Progenitor cell of endocrine pancreas (in vitro differentiated cells): ENCODE data around the gene TYSND1. TPM values are rescaled to one million over a fixed set of nuclear protein-coding genes. Genes with fewer than 3 reads are reported as not detected.
A peak's percentile ranks its signal among the peaks of the same experiment; 100 is the strongest.
"Not testable (repeated sequence)": the region's sequence is repeated elsewhere in the genome, so short reads cannot be mapped to it uniquely, and the experiment has no call there.

Experiments
- DNase-seq: peaks from one replicate; pipeline ENCODE4 v3.0.0; 2021; ENCODE audit warnings: low spot score; ENCODE audit not compliant: unreplicated experiment
- H3K27ac Mint-ChIP-seq: 2 replicates; pipeline ENCODE4 v1.8.0; 2021; ENCODE audit warnings: mild to moderate bottlenecking, moderate library complexity, mixed read lengths
- H3K27me3 Mint-ChIP-seq: 2 replicates; pipeline ENCODE4 v1.8.0; 2021; ENCODE audit warnings: mixed read lengths
- H3K36me3 Mint-ChIP-seq: 2 replicates; pipeline ENCODE4 v1.8.0; 2022; ENCODE audit warnings: mixed read lengths; ENCODE audit not compliant: insufficient read depth
- H3K4me1 Mint-ChIP-seq: 2 replicates; pipeline ENCODE4 v1.8.0; 2021; ENCODE audit warnings: low read depth, mixed read lengths
- H3K4me3 Mint-ChIP-seq: 2 replicates; pipeline ENCODE4 v1.8.0; 2021; ENCODE audit warnings: low read depth, mild to moderate bottlenecking, moderate library complexity, mixed read lengths
- H3K9me3 Mint-ChIP-seq: 2 replicates; pipeline ENCODE4 v1.8.0; 2021; ENCODE audit warnings: low read depth, mixed read lengths
- total RNA-seq: library from RNA; stranded (reverse); gene quantifications from 2 replicates; pipeline ENCODE4 v1.2.1, GENCODE V29; 2021
- TF ChIP-seq, protein P1 (sequence below): fragments of 200-600 bp; sonication (generic); IDR thresholded peaks from one replicate; pipeline ENCODE4 v1.5.0; 2021; ENCODE audit warnings: antibody characterized with exemption, mild to moderate bottlenecking; ENCODE audit not compliant: unreplicated experiment

TYSND1 gene
- total RNA-seq, 1 donor from 2014 or later = 12.6 TPM

DNA sequence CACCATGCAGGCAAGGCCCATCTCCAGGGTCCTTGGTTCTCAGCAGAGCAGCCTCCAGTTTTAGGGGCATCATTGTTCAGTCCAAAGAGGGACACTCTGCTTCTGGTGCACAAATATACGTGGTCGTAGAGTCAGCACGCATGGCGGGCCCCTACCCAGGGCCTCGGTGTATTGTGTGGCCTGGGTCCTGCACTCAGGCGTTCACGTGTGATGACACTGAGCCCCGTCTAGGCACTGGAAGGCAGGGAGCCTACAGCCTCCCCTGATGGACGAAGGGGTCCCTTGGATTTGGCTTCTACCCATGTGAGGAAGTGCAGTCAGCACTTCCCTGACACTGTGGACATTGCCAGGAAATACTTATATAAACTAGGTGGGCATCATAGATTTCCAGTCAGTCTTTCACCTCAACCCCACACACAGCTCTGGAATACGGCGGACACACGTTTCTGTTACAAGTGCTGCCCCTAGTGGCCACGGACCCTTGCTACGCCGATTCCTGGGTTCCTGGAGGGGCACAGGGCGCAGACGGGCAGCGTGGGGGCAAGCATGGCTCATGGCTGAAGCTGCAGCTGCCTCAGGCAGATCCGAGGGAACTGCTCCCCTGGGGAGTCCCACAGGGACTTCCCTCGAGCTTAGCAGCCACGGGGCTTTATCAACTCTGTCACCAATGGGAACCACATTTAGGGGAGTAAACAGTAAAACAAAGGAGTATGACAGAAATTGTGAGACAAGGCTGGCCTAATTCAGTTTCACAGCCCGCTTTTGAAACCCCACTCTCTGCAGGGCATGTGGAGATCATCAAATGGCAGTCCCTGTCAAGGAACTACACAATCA, 39.3 kb downstream of the TYSND1 start:
- H3K27ac Mint-ChIP-seq = peak overlapping the region; percentile 59

DNA sequence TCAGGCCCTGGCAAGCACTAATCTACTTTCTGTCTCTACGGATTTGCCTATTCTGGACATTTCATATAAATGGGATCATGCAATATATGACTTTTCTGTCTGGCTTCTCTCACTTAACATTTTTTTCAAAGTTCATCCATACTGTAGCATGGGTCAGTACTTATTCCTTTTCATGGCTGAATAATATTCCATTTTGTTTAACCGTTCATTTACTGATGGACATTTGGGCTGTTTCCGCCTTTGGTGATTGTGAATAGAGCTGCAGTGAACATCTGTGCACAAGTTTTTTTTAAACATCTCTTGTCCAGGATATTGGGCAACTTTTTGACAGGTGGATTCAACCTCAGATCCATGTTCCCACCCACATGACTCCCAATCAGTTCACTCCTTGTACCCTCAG, 44.8 kb downstream of the TYSND1 start:
- TF ChIP-seq, protein P1, sequence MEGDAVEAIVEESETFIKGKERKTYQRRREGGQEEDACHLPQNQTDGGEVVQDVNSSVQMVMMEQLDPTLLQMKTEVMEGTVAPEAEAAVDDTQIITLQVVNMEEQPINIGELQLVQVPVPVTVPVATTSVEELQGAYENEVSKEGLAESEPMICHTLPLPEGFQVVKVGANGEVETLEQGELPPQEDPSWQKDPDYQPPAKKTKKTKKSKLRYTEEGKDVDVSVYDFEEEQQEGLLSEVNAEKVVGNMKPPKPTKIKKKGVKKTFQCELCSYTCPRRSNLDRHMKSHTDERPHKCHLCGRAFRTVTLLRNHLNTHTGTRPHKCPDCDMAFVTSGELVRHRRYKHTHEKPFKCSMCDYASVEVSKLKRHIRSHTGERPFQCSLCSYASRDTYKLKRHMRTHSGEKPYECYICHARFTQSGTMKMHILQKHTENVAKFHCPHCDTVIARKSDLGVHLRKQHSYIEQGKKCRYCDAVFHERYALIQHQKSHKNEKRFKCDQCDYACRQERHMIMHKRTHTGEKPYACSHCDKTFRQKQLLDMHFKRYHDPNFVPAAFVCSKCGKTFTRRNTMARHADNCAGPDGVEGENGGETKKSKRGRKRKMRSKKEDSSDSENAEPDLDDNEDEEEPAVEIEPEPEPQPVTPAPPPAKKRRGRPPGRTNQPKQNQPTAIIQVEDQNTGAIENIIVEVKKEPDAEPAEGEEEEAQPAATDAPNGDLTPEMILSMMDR = no peak
- no peaks in the 10 kb centered on the region for H3K4me1 Mint-ChIP-seq
- H3K27ac Mint-ChIP-seq = no peak overlapping the region
- no peak overlapping the region for H3K4me3 Mint-ChIP-seq
- no peaks in the 10 kb centered on the region for H3K9me3 Mint-ChIP-seq
- DNase-seq = no peak
- peaks cover 45% of the 10 kb centered on the region for H3K36me3 Mint-ChIP-seq
- H3K27me3 Mint-ChIP-seq = no peaks in the 10 kb centered on the region

More for the DNA sequence above, 39.3 kb downstream of the TYSND1 start:
- H3K9me3 Mint-ChIP-seq = no peaks in the 10 kb centered on the region
- DNase-seq = peak; percentile 28
- H3K27me3 Mint-ChIP-seq = no peaks in the 10 kb centered on the region
- H3K4me1 Mint-ChIP-seq = no peaks in the 10 kb centered on the region
- H3K4me3 Mint-ChIP-seq = no peak overlapping the region
- TF ChIP-seq, protein P1 = peak; percentile 58
- H3K36me3 Mint-ChIP-seq = peaks cover 25% of the 10 kb centered on the region

DNA sequence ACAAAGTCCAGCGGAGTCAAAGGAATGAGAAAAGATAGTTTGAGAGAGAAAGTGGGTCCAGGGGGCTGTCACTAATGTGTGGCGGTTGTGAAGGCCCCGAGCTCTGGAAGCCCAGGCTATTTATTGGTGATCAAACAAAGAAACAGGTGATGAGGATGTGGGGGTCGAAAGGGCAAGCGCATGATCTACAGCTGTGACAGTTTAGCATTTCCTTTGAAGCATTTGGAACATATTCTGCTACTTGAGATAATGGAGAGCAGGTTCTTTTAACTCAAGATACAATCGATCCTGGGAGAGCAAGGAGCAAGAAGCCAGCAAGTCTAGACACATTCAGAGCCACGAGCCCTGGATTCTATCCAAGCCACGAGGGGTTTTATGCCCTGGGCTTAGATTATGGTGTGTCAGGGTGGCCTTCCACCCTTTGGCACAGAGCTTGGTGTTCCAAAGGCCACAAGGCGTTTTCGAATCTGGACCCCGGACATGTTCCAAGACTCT, 45.4 kb downstream of the TYSND1 start:
- not testable (repeated sequence) for H3K27me3 Mint-ChIP-seq, DNase-seq, H3K9me3 Mint-ChIP-seq, H3K4me3 Mint-ChIP-seq, H3K27ac Mint-ChIP-seq, H3K4me1 Mint-ChIP-seq
- H3K36me3 Mint-ChIP-seq = peaks cover 47% of the 10 kb centered on the region

DNA sequence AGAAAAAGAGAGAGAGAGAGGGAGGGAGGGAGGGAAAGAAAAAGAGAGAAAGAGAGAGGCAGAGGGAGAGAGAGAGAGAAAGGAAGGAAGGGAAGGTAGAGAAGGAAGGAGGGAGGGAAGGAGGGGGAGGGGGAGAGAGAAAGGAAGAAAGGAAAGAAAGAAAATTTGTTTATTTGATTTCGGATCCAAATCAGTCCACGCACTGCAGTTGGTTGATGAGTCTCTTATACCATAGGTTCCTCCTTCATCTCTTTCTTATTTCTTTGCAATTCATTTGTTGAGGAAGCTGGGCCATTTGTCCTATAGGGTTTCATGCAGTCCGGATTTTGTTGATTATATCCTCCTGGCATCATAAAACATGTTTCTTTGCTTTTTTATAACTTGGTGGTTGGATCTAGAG, 48.2 kb downstream of the TYSND1 start:
- Mint-ChIP-seq H3K9me3 (no peaks in the 10 kb centered on the region), H3K27me3 (no peaks in the 10 kb centered on the region), H3K36me3 (peaks cover 59% of the 10 kb centered on the region), H3K27ac (no peak overlapping the region), H3K4me3 (no peak overlapping the region), H3K4me1 (peaks cover 6% of the 10 kb centered on the region)
- DNase-seq = no peak
- TF ChIP-seq, protein P1 = no peak

DNA sequence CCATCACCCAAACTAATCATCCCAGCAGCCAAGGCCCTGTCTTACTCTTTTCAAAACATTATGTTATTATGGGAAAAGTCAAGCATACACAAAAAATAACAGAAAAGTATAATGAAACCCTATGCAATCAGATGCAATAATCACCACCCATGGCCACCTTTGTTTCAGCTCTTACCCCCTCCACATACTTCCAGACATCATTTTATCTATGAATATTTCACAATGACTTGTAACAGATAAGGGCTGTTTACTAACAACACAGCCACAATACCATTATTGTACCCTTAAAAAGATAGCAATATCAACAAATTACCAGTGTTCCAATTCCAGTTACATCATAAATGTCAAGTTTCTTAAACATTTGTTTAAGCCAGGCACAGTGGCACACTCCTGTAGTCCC, 49.0 kb downstream of the TYSND1 start:
- H3K36me3 Mint-ChIP-seq = peaks cover 58% of the 10 kb centered on the region
- H3K9me3 Mint-ChIP-seq = no peaks in the 10 kb centered on the region
- no peak overlapping the region for H3K4me3 Mint-ChIP-seq
- no peak for DNase-seq
- H3K4me1 Mint-ChIP-seq = peaks cover 6% of the 10 kb centered on the region
- H3K27ac Mint-ChIP-seq = no peak overlapping the region
- H3K27me3 Mint-ChIP-seq = no peaks in the 10 kb centered on the region
- TF ChIP-seq, protein P1 = no peak
